Activated T-helper 1 cell treated with Interleukin-2 at 50 U/mL for 16 hours (primary cell): ENCODE results near the gene CDH3.

Source experiments
- DNase-seq: peaks from one replicate; pipeline ENCODE4 v3.0.0-alpha.2; 2020; ENCODE audit warnings: low read depth

CDH3 gene

GRCh38 chr16:68644715-68645493 lies at the start of gene CDH3:
Gene CDH3, plus strand, starts transcription at chr16:68645310. Its CDS starts 70 bp downstream, at chr16:68645380.
- no peak for DNase-seq

GRCh38 chr16:68596266-68596665 lies 48.8 kb upstream of the CDH3 start:
- no peak for DNase-seq

- no peak for DNase-seq
Observed at GRCh38 chr16:68599586-68599985, 45.5 kb upstream of the CDH3 start.

GRCh38 chr16:68605746-68606145 lies 39.4 kb upstream of the CDH3 start:
- DNase-seq = no peak

- DNase-seq = no peak
Observed at GRCh38 chr16:68607443-68607842, 37.7 kb upstream of the CDH3 start.

- no peak for DNase-seq
Observed at GRCh38 chr16:68608330-68608729, 36.8 kb upstream of the CDH3 start.

GRCh38 chr16:68612996-68613395 lies 32.1 kb upstream of the CDH3 start:
- DNase-seq = no peak

- DNase-seq = no peak
Observed at GRCh38 chr16:68617734-68618133, 27.4 kb upstream of the CDH3 start.

- no peak for DNase-seq
Observed at GRCh38 chr16:68626557-68626956, 18.6 kb upstream of the CDH3 start.

- DNase-seq = no peak
Observed at GRCh38 chr16:68627951-68628425, 17.1 kb upstream of the CDH3 start.

GRCh38 chr16:68629351-68629910 lies 15.7 kb upstream of the CDH3 start:
- no peak for DNase-seq

- no peak for DNase-seq
Observed at GRCh38 chr16:68636064-68636560, 9.0 kb upstream of the CDH3 start.

GRCh38 chr16:68636818-68637217 lies 8.3 kb upstream of the CDH3 start:
- no peak for DNase-seq

GRCh38 chr16:68640972-68641371 lies 4.1 kb upstream of the CDH3 start:
- no peak for DNase-seq

- no peak for DNase-seq
Observed at GRCh38 chr16:68642047-68642435, 3.1 kb upstream of the CDH3 start.

- no peak for DNase-seq
Observed at GRCh38 chr16:68642436-68643101, 2.5 kb upstream of the CDH3 start.

- no peak for DNase-seq
Observed at GRCh38 chr16:68643227-68643626, 1.9 kb upstream of the CDH3 start.

GRCh38 chr16:68643847-68644246 lies 1.3 kb upstream of the CDH3 start:
- DNase-seq = no peak

GRCh38 chr16:68644296-68644695 lies 814 bp upstream of the CDH3 start:
- DNase-seq = no peak

- DNase-seq = no peak
Observed at GRCh38 chr16:68645494-68646388, 631 bp downstream of the CDH3 start.

GRCh38 chr16:68646953-68647659 lies 2.0 kb downstream of the CDH3 start:
- DNase-seq = no peak
